ENCODE measurements around the gene CCT3. TPM values are rescaled to one million over a fixed set of nuclear protein-coding genes. Genes with fewer than 3 reads are reported as not detected.

The CCT3 gene
- total and polyA plus RNA-seq, 2 experiments from 2014 or later, result 405 to 618 TPM

- no peaks in the 10 kb centered on the region for H4K20me1 ChIP-seq (replicated peaks; ENCODE audit: insufficient read depth)
- DNase-seq (ENCODE audit: low spot score) (peak; percentile 59), ATAC-seq (peak; percentile 1; the same call in 1 of the 3 replicates)
- no peaks in the 10 kb centered on the region for H3K36me3 Mint-ChIP-seq (ENCODE audit: low read depth)
- no peaks in the 10 kb centered on the region for H3K79me2 ChIP-seq (replicated peaks; ENCODE audit: insufficient read depth)
- H3K4me3 Mint-ChIP-seq, result peak overlapping the region; percentile 67
- no peak overlapping the region for H3K27ac ChIP-seq (ENCODE audit: low read depth)
- peaks cover 68% of the 10 kb centered on the region for H3K27me3 ChIP-seq (ENCODE audit: insufficient read depth)
- H2AFZ ChIP-seq, result peak overlapping the region; percentile 87
- peak overlapping the region; percentile 63 for H3K4me3 ChIP-seq
- H3K4me1 ChIP-seq (ENCODE audit: insufficient read depth), result peaks cover 44% of the 10 kb centered on the region
- peaks cover 54% of the 10 kb centered on the region for H3K4me1 Mint-ChIP-seq
- peaks cover 71% of the 10 kb centered on the region for H3K27me3 Mint-ChIP-seq (ENCODE audit: insufficient read depth, low read depth, poor library complexity)
- H3K4me2 ChIP-seq, result peak overlapping the region; percentile 84
- H3K9me2 ChIP-seq (ENCODE audit: insufficient read depth), result no peaks in the 10 kb centered on the region
- H3K9me3 Mint-ChIP-seq, result no peaks in the 10 kb centered on the region
- no peaks in the 10 kb centered on the region for H3K36me3 ChIP-seq (ENCODE audit: insufficient read depth)
- TF ChIP-seq EZH2 (IDR thresholded peaks at IDR 0.05; ENCODE audit: low read depth, unreplicated experiment), result peak; percentile 44
- TF ChIP-seq POLR2AphosphoS5 (IDR thresholded peaks at IDR 0.05; ENCODE audit: low read depth), result no peak
- TF ChIP-seq ETS1 (IDR thresholded peaks at IDR 0.05), result 0 out of 2 replicates have a peak, but pooled peaks have one; percentile 17
- H3K27ac Mint-ChIP-seq, result no peak overlapping the region
- peaks cover 27% of the 10 kb centered on the region for H3F3A ChIP-seq (replicated peaks; ENCODE audit: low read depth)
Measured at GRCh38 chr1:156387870-156388173, 49.7 kb upstream of the CCT3 start.

GRCh38 chr1:156386949-156387869 lies 49.1 kb upstream of the CCT3 start:
- no peak for TF ChIP-seq STAT1 (IDR thresholded peaks at IDR 0.05; ENCODE audit: unreplicated experiment)
- H3K27ac Mint-ChIP-seq, result no peak overlapping the region

DNA sequence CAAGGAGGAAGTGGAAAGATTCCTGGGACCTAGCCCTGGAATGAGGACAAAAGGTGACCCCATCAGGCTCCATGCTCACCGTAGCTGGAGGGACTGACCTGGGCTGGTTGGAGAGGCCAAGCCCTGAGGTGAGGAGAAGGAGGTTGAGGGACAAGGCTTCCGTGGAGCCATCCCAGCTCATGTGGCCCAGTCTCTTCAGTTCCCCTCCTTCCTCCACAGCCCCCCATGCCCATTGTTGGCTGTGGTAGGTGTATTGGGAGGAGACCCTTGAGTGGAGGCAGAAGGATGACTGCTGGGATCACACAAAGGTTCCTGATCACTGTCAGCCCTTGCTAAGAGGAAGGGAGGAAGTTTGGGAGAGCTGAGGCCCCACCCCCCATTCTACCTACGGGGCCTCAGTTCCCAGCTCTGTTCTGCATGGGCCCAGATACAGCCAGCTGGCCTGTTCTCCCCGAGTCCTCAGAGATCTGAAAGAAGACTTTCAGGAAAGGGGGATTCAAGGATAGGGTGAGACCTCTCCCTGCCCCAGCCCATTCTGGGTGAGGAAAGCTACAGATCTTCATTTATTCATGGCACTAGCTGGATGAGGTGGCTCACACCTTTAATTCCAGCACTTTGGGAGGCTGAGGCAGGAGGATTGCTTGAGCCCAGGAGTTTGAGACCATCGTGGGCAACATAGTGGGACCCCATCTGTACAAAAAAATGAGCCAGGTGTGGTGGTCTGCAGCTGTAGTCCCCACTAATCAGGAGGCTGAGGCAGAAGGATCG lies 48.2 kb upstream of the CCT3 start:
- H3K36me3 Mint-ChIP-seq (ENCODE audit: low read depth), result no peaks in the 10 kb centered on the region
- peaks cover 40% of the 10 kb centered on the region for H3K4me1 Mint-ChIP-seq
- Histone ChIP-seq H3K4me1 (ENCODE audit: insufficient read depth) (peaks cover 30% of the 10 kb centered on the region), H3F3A (replicated peaks; ENCODE audit: low read depth) (peaks cover 27% of the 10 kb centered on the region), H3K9me2 (ENCODE audit: insufficient read depth) (no peaks in the 10 kb centered on the region), H3K27ac (ENCODE audit: low read depth) (no peak overlapping the region), H4K20me1 (replicated peaks; ENCODE audit: insufficient read depth) (no peaks in the 10 kb centered on the region), H3K27me3 (ENCODE audit: insufficient read depth) (peaks cover 57% of the 10 kb centered on the region), H3K36me3 (ENCODE audit: insufficient read depth) (no peaks in the 10 kb centered on the region), H3K79me2 (replicated peaks; ENCODE audit: insufficient read depth) (no peaks in the 10 kb centered on the region), H3K4me2 (no peak overlapping the region), H2AFZ (no peak overlapping the region), H3K4me3 (no peak overlapping the region)
- no peak overlapping the region for H3K4me3 Mint-ChIP-seq
- H3K27me3 Mint-ChIP-seq (ENCODE audit: insufficient read depth, low read depth, poor library complexity), result peaks cover 66% of the 10 kb centered on the region
- no peaks in the 10 kb centered on the region for H3K9me3 Mint-ChIP-seq
- no peak overlapping the region for H3K27ac Mint-ChIP-seq
- DNase-seq (ENCODE audit: low spot score) (no peak), ATAC-seq (no peak)
- TF ChIP-seq ETS1 (IDR thresholded peaks at IDR 0.05), result no peak
- no peak for TF ChIP-seq CTCF (conservative IDR thresholded peaks at IDR 0.05; ENCODE audit: low read depth in 2 of 2)
- TF ChIP-seq NANOG (IDR thresholded peaks at IDR 0.05; ENCODE audit: borderline replicate concordance), result no peak

More at GRCh38 chr1:156386949-156387869, 49.1 kb upstream of the CCT3 start:
- Mint-ChIP-seq H3K4me1 (peaks cover 49% of the 10 kb centered on the region), H3K27me3 (ENCODE audit: insufficient read depth, low read depth, poor library complexity) (peaks cover 72% of the 10 kb centered on the region), H3K36me3 (ENCODE audit: low read depth) (no peaks in the 10 kb centered on the region), H3K4me3 (peak overlapping the region; percentile 67), H3K9me3 (no peaks in the 10 kb centered on the region)
- no peak overlapping the region for H3K27ac ChIP-seq (ENCODE audit: low read depth)
- no peak for DNase-seq (ENCODE audit: low spot score)
- peak overlapping the region; percentile 87 for H2AFZ ChIP-seq
- peaks cover 38% of the 10 kb centered on the region for H3K4me1 ChIP-seq (ENCODE audit: insufficient read depth)
- H3K79me2 ChIP-seq (replicated peaks; ENCODE audit: insufficient read depth), result no peaks in the 10 kb centered on the region
- no peaks in the 10 kb centered on the region for H4K20me1 ChIP-seq (replicated peaks; ENCODE audit: insufficient read depth)
- no peaks in the 10 kb centered on the region for H3K36me3 ChIP-seq (ENCODE audit: insufficient read depth)
- peak overlapping the region; percentile 63 for H3K4me3 ChIP-seq
- no peaks in the 10 kb centered on the region for H3K9me2 ChIP-seq (ENCODE audit: insufficient read depth)
- H3F3A ChIP-seq (replicated peaks; ENCODE audit: low read depth), result peaks cover 27% of the 10 kb centered on the region
- peak overlapping the region; percentile 84 for H3K4me2 ChIP-seq
- ATAC-seq, result no peak
- H3K27me3 ChIP-seq (ENCODE audit: insufficient read depth), result peaks cover 66% of the 10 kb centered on the region

Measured in GM23338 (cell line).